ENCODE measurements around the gene LONP2. TPM values are rescaled to one million over a fixed set of nuclear protein-coding genes. Genes with fewer than 3 reads are reported as not detected.

Gene LONP2
- total and polyA plus RNA-seq, 9 of the 15 experiments (the other 6 are each of a cell fraction or from before 2014, with no cell fraction given), result 8.1 to 41.2 (median 25.6) TPM

DNA sequence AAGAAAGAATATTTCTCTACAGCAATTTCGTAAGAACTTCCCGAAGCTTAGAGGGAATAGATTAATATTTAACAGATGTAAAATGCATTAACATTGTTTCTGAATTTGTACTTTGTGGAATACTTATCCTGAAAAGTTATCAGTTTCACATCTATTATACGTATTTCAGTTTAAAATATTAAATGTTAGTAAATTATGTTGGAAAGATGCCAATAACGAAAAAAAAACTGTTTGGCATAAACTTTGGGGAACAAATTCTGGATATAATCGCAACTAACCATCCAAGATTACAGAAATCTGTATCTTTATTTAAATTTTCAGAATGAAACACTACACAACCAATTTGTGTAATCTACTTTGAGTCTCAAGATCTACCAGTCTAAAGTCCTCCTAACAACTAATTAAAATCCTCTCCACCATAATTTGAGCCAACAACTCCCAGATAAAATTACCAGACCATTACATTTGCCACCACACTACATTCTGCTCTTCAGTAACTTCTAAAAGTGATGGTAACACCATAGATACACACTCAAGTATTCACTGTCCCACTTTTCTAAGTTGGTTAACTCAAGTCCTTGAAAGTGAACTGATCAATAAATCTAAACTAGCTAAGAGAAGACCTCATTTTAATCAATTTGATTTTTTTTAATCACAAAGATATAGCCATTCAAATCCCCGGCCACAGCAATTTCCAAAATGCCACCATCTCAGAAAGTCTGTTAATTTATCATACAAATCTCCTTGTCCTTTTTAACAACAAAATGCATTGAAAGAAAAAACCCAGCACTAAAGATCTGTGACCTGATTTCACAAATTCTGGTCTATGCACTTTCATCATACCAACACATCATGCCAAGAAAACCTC is 139.1 kb downstream of the LONP2 start:
- H3K27ac ChIP-seq (ENCODE audit: extremely low read depth, low read depth, low read length), result no peak overlapping the region; the same call in 2 of the 3 replicates
- H3K9ac ChIP-seq (ENCODE audit: insufficient read depth in 1 of 2, low read depth in 2 of 2, low read length in 2 of 2), result peak overlapping the region in 1 of 2 experiments; percentile 79; a peak in 2 of 4 replicates
- no peak for TF ChIP-seq ZC3H8 (IDR thresholded peaks at IDR 0.05)
- TF ChIP-seq NFIC (IDR thresholded peaks at IDR 0.05), result peak; percentile 70
- peak; percentile 31 for TF ChIP-seq CHD1 (IDR thresholded peaks at IDR 0.05; ENCODE audit: low read length)
- TF ChIP-seq, protein P1, sequence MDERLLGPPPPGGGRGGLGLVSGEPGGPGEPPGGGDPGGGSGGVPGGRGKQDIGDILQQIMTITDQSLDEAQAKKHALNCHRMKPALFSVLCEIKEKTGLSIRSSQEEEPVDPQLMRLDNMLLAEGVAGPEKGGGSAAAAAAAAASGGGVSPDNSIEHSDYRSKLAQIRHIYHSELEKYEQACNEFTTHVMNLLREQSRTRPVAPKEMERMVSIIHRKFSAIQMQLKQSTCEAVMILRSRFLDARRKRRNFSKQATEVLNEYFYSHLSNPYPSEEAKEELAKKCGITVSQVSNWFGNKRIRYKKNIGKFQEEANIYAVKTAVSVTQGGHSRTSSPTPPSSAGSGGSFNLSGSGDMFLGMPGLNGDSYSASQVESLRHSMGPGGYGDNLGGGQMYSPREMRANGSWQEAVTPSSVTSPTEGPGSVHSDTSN (CRISPR knock-in tag; IDR thresholded peaks at IDR 0.05; ENCODE audit: low read depth), result no peak
- TF ChIP-seq, protein P1 (tag; conservative IDR thresholded peaks at IDR 0.05; ENCODE audit: low read depth), result no peak
- TF ChIP-seq, protein P2, sequence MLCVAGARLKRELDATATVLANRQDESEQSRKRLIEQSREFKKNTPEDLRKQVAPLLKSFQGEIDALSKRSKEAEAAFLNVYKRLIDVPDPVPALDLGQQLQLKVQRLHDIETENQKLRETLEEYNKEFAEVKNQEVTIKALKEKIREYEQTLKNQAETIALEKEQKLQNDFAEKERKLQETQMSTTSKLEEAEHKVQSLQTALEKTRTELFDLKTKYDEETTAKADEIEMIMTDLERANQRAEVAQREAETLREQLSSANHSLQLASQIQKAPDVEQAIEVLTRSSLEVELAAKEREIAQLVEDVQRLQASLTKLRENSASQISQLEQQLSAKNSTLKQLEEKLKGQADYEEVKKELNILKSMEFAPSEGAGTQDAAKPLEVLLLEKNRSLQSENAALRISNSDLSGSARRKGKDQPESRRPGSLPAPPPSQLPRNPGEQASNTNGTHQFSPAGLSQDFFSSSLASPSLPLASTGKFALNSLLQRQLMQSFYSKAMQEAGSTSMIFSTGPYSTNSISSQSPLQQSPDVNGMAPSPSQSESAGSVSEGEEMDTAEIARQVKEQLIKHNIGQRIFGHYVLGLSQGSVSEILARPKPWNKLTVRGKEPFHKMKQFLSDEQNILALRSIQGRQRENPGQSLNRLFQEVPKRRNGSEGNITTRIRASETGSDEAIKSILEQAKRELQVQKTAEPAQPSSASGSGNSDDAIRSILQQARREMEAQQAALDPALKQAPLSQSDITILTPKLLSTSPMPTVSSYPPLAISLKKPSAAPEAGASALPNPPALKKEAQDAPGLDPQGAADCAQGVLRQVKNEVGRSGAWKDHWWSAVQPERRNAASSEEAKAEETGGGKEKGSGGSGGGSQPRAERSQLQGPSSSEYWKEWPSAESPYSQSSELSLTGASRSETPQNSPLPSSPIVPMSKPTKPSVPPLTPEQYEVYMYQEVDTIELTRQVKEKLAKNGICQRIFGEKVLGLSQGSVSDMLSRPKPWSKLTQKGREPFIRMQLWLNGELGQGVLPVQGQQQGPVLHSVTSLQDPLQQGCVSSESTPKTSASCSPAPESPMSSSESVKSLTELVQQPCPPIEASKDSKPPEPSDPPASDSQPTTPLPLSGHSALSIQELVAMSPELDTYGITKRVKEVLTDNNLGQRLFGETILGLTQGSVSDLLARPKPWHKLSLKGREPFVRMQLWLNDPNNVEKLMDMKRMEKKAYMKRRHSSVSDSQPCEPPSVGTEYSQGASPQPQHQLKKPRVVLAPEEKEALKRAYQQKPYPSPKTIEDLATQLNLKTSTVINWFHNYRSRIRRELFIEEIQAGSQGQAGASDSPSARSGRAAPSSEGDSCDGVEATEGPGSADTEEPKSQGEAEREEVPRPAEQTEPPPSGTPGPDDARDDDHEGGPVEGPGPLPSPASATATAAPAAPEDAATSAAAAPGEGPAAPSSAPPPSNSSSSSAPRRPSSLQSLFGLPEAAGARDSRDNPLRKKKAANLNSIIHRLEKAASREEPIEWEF (CRISPR knock-in tag; IDR thresholded peaks at IDR 0.05), result no peak
- TF ChIP-seq, protein P3, sequence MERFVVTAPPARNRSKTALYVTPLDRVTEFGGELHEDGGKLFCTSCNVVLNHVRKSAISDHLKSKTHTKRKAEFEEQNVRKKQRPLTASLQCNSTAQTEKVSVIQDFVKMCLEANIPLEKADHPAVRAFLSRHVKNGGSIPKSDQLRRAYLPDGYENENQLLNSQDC (CRISPR knock-in tag; IDR thresholded peaks at IDR 0.05), result no peak
- TF ChIP-seq NFIX (CRISPR knock-in tag; IDR thresholded peaks at IDR 0.05; ENCODE audit: low read depth), result peak; percentile 31; the same call in 1 of the 2 replicates
- no peak for TF ChIP-seq BRD4 (IDR thresholded peaks at IDR 0.05)
- peak; percentile 52 for TF ChIP-seq RBFOX2 (IDR thresholded peaks at IDR 0.05; ENCODE audit: low read depth, low read length)
- TF ChIP-seq ETV6 (IDR thresholded peaks at IDR 0.05; ENCODE audit: borderline replicate concordance in 1 of 2, low read depth in 2 of 2, low read length in 1 of 2), result no peak
- no peak for TF ChIP-seq ETV6 (CRISPR knock-in tag; IDR thresholded peaks at IDR 0.05; ENCODE audit: borderline replicate concordance)
- no peak for TF ChIP-seq HLTF (IDR thresholded peaks at IDR 0.05)

More for the DNA sequence above, 139.1 kb downstream of the LONP2 start:
- peaks cover 26 to 30% of the 10 kb centered on the region in 2 experiments; a peak in 4 of 5 replicates for H3K4me1 ChIP-seq (replicated peaks in 1 of 2; ENCODE audit: control insufficient read depth in 2 of 2, insufficient read depth in 2 of 2, low read length in 2 of 2)
- no peaks in the 10 kb centered on the region for H3K36me3 ChIP-seq (ENCODE audit: control insufficient read depth, insufficient read depth, low read length)
- no peaks in the 10 kb centered on the region for H3K9me3 ChIP-seq (replicated peaks; ENCODE audit: control insufficient read depth, insufficient read depth, low read depth, low read length)
- no TSS peak for BruUV-seq (replicated peaks)
- no peak for DNase-seq (ENCODE audit: extremely low read depth in 1 of 4, low spot score in 3 of 4)
- H3K4me2 ChIP-seq (ENCODE audit: insufficient read depth, low read length), result peak overlapping the region; percentile 95
- in situ Hi-C loops (cut with MboI), result no loop called here
- H3K27me3 ChIP-seq (ENCODE audit: control insufficient read depth in 2 of 2, insufficient read depth in 2 of 2, low read length in 2 of 2), result no peaks in the 10 kb centered on the region
- ATAC-seq, result no peak
- intact Hi-C loops (cut with micrococcal nuclease), result no loop called here
- FAIRE-seq, result no peak
- H4K20me1 ChIP-seq (replicated peaks; ENCODE audit: control insufficient read depth, insufficient read depth, low read length), result peaks cover 49% of the 10 kb centered on the region
- peak overlapping the region; percentile 85 for H3K4me3 ChIP-seq
- 43% methylated on average over 6 of the region's 6 CpGs for WGBS (ENCODE audit: insufficient coverage, low coverage, missing lambda C conversion rate)
- CTCF ChIA-PET (ENCODE audit: low intra/inter-chr PET ratio), result no interaction called here
- POLR2A ChIA-PET, result interaction anchor here (1.1 to 2.8 kb wide), 4 partner anchors 8 to 18 kb away, joined by 5 to 25 read pairs (median 10); no protein-coding TSS in a partner anchor
- no peaks in the 10 kb centered on the region for H3K9me1 ChIP-seq (ENCODE audit: control insufficient read depth, insufficient read depth, low read length)
- H2AFZ ChIP-seq (ENCODE audit: low read depth, low read length), result no peak overlapping the region
- H3K79me2 ChIP-seq (ENCODE audit: control insufficient read depth, insufficient read depth, low read length), result peaks cover 62% of the 10 kb centered on the region
